Sigmoid colon (tissue), 4 donors: ENCODE results near the gene TSPEAR.

Source experiments
- POLR2AphosphoS5 ChIP-seq, 4 donors: sonication (generic); formaldehyde crosslinking; IDR thresholded peaks; one replicate each; pipeline ENCODE4 v1.6.1; 2017; ENCODE audit warnings: antibody characterized with exemption in 4 of 4
- TF ChIP-seq, protein P1 (sequence below), 4 experiments: fragments of 450-650 bp in 3 of 4; fragments of 200-600 bp in 1 of 4; IDR thresholded peaks; one replicate each; pipeline ENCODE4 v1.5.1; 2016 to 2019; ENCODE audit warnings: antibody characterized with exemption in 4 of 4, mild to moderate bottlenecking in 3 of 4, moderate library complexity in 2 of 4

DNA sequence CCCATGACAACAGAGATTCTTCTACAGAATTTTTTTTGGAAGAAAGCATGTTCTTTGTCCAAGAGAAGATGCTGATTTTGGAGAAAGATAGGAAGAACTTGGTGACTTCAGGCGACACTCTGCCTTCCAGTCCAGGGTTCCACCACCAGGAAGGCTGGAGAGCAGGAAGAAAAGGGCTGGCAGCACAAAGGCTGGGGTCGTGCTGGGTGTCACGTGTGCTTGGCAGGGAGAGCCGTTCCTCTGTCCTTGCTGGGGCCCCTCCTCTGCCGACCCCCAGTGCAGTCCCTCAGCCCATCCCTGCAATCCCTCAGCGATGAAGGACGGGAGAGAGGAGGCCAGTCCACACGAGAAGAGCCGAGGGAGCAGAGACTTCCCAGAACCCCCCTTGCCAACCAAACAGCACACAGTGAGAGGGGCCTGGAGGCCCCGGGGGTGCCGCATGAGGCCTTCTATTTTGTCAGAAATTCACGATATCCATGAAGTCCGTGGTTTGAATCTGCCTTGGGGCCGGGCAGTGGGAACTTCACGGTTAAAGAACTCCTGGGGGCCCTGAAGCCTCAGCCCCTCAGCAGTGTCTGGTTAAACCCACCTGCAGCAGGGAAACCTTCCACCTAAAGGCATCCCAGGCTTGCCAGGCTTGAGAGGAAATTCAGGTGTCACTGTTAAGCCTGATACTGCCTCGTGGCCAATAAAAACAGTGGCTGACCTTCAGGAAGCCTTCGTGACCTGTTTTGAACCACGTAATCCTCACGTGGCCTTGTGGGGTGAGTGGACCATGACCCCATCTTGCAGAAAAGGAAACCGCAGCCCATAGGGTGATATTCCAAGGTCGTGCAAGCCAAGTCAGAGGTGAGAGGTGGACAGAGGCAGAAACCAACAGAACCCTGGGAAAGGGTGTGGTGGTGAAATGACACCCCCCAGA, 11.0 kb downstream of the TSPEAR start:
- no peak for TF ChIP-seq POLR2AphosphoS5 (IDR thresholded peaks at IDR 0.05)
- TF ChIP-seq, protein P1, sequence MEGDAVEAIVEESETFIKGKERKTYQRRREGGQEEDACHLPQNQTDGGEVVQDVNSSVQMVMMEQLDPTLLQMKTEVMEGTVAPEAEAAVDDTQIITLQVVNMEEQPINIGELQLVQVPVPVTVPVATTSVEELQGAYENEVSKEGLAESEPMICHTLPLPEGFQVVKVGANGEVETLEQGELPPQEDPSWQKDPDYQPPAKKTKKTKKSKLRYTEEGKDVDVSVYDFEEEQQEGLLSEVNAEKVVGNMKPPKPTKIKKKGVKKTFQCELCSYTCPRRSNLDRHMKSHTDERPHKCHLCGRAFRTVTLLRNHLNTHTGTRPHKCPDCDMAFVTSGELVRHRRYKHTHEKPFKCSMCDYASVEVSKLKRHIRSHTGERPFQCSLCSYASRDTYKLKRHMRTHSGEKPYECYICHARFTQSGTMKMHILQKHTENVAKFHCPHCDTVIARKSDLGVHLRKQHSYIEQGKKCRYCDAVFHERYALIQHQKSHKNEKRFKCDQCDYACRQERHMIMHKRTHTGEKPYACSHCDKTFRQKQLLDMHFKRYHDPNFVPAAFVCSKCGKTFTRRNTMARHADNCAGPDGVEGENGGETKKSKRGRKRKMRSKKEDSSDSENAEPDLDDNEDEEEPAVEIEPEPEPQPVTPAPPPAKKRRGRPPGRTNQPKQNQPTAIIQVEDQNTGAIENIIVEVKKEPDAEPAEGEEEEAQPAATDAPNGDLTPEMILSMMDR (IDR thresholded peaks at IDR 0.05) = no peak
